HG02642 (cell line): ENCODE results near the gene AGXT.

Experiments used
- ATAC-seq: cut with Tn5 transposase; IDR thresholded peaks from one replicate; pipeline ENCODE4 v1.9.1; 2021; ENCODE audit warnings: mild to moderate bottlenecking; ENCODE audit not compliant: unreplicated experiment, poor library complexity

The AGXT gene

DNA sequence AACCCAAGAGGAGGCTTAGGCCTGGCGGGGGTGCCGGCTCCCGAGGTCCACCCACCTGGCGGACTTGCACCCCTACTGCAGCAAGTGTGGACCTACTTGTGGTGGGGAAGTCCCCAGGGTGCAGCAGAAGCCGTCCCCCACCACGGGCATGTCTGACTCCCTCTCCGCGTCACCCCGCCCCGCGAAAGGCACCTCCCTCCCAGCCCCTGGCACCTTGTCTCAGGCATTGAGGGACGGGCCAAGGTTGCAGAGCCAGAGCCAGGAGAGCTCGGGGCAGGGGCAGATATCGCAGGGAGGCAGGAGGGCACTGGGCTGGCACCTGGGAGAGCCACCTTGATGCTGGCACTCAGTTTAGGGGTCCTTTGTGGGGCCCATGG, 56.6 kb downstream of the AGXT start:
- ATAC-seq: no peak

GRCh38 chr2:240925568-240926515, 57.2 kb downstream of the AGXT start:
- no peak for ATAC-seq

GRCh38 chr2:240926516-240927389, 58.1 kb downstream of the AGXT start:
- no peak for ATAC-seq

DNA sequence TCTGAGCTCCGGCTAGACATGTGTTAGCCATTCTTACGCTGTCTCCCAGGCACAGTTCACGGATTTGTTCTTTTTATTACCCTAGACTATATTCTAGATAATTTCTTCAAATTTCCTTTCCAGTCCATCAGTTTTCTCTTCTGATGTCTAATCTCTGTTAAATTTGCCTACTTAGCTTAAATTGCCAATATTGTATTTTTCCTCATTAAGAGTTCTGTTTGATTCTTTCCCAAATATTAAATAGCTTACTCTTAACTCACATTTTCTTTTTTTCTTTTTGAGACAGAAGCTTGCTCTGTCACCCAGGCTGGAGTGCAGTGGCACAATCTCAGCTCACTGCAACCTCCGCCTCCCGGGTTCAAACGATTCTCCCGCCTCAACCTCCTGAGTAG, 58.8 kb downstream of the AGXT start:
- ATAC-seq: no peak

DNA sequence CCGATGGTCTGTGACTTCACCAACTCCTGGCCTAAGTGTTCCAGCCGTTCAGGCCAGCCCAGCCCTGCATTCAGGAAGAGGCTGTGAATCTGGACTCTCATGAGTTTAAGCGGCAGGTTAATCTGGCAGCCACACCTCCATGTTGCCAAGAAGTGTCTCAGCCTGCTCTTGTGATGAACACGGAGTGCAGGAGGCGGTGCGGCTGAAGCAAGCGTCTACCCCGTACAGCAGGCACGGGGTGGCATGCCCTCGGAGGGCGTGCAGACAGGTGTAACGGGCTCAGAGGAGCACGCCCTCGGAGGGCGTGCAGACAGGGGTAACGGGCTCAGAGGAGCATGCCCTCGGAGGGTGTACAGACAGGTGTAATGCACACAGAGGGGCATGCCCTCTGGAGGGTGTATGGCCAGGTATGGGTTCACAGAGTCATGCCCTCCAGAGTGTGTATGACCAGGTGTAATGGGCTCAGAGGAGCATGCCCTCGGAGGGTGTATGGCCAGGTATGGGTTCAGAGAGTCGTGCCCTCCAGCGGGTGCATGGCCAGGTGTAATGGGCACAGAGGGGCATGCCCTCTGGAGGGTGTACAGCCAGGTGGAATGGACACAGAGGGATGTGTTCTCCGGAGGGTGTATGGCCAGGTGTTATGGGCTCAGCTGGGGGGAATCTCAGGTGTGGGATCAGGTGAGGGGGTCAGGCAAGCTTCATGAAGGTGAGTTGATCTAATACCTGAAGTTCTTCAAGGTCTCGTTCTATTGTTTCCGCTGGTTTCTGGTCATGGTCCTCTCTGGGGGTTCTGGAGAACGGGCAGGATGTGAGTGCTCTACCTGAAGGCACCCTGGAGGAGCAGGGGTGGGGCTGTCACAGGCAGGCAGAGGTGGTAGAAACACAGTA, 60.1 kb downstream of the AGXT start:
- ATAC-seq: no peak

DNA sequence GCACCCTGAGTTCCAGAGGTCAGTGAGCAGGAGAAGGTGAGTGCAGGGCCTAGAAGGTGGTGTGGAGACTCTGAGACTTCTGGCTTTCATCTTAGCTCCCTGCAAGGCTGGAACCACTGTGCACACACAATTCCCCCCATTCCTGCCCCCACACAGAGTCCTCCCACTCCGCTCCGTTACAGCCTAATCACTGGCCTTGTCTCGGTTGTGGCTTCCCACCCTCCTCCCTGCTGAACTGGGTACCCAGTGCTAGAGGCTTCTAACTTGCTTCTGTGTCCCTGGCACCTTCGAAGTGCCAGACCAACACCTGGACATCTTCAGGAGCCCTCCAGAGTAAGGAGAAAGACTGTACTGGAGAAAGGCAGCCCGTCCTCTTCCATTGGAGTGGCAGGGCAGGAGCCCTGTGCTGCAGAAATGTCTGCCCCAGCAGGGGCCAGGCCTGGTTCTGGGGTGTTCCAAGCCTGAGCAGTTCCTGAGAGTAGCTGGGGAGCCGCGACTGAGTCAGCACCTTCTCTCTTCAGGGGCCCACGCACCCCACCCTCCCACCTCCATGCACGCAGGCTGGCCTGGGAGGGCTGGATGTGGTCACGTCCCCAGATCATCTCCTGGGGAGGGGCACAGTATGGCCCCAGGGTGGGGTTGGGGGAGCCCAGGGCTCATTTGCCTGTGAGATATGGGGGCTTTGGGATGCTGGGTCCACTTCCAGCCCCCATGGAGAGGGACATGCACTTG, 60.9 kb downstream of the AGXT start:
- ATAC-seq: no peak
